HG03432 (cell line): ENCODE measurements around the gene SDHB.

Experiments
- ATAC-seq: cut with Tn5 transposase; IDR thresholded peaks from one replicate; pipeline ENCODE4 v1.9.1; 2021; ENCODE audit warnings: mild to moderate bottlenecking, moderate library complexity; ENCODE audit not compliant: unreplicated experiment

The SDHB gene

GRCh38 chr1:17046334-17046657 lies 7.5 kb downstream of the SDHB start:
- no peak for ATAC-seq

- no peak for ATAC-seq
Measured at GRCh38 chr1:17045634-17046333, 8.0 kb downstream of the SDHB start.

- ATAC-seq: no peak
Measured at GRCh38 chr1:17045150-17045549, 8.7 kb downstream of the SDHB start.

GRCh38 chr1:17043676-17044075 lies 10.2 kb downstream of the SDHB start:
- no peak for ATAC-seq

- no peak for ATAC-seq
Measured at GRCh38 chr1:17040135-17040534, 13.7 kb downstream of the SDHB start.

- no peak for ATAC-seq
Measured at GRCh38 chr1:17039522-17039921, 14.3 kb downstream of the SDHB start.

GRCh38 chr1:17033481-17033880 lies 20.4 kb downstream of the SDHB start:
- ATAC-seq: no peak

- no peak for ATAC-seq
Measured at GRCh38 chr1:17032741-17033140, 21.1 kb downstream of the SDHB start.

- ATAC-seq: no peak
Measured at GRCh38 chr1:17031436-17031835, 22.4 kb downstream of the SDHB start.

GRCh38 chr1:17030206-17030605 lies 23.6 kb downstream of the SDHB start:
- ATAC-seq: no peak

GRCh38 chr1:17028662-17029188 lies 25.1 kb downstream of the SDHB start:
- no peak for ATAC-seq

- ATAC-seq: no peak
Measured at GRCh38 chr1:17027900-17028299, 25.9 kb downstream of the SDHB start.

GRCh38 chr1:17027403-17027802 lies 26.4 kb downstream of the SDHB start:
- no peak for ATAC-seq

- ATAC-seq: no peak
Measured at GRCh38 chr1:17024721-17025120, 29.1 kb downstream of the SDHB start.

- ATAC-seq: no peak
Measured at GRCh38 chr1:17023573-17023972, 30.3 kb downstream of the SDHB start.

GRCh38 chr1:17023102-17023501 lies 30.7 kb downstream of the SDHB start:
- no peak for ATAC-seq

- ATAC-seq: no peak
Measured at GRCh38 chr1:17021896-17022295, 31.9 kb downstream of the SDHB start.

- ATAC-seq: no peak
Measured at GRCh38 chr1:17020502-17020901, 33.3 kb downstream of the SDHB start.

- no peak for ATAC-seq
Measured at GRCh38 chr1:17018849-17019248, 35.0 kb downstream of the SDHB start.

GRCh38 chr1:17017435-17017834 lies 36.4 kb downstream of the SDHB start:
- ATAC-seq: no peak

GRCh38 chr1:17016317-17016661 lies 37.5 kb downstream of the SDHB start:
- ATAC-seq: no peak

GRCh38 chr1:17014671-17015567 lies 38.9 kb downstream of the SDHB start:
- ATAC-seq: no peak
